Progenitor cell of endocrine pancreas (in vitro differentiated cells): ENCODE results near the gene PYGO2. TPM values are rescaled to one million over a fixed set of nuclear protein-coding genes. Genes with fewer than 3 reads are reported as not detected.
A peak's percentile ranks its signal among the peaks of the same experiment; 100 is the strongest.

ENCODE experiments used
- DNase-seq: peaks from one replicate; pipeline ENCODE4 v3.0.0; 2021; ENCODE audit warnings: low spot score; ENCODE audit not compliant: unreplicated experiment
- H3K27ac Mint-ChIP-seq: 2 replicates; pipeline ENCODE4 v1.8.0; 2021; ENCODE audit warnings: mild to moderate bottlenecking, moderate library complexity, mixed read lengths
- H3K27me3 Mint-ChIP-seq: 2 replicates; pipeline ENCODE4 v1.8.0; 2021; ENCODE audit warnings: mixed read lengths
- H3K36me3 Mint-ChIP-seq: 2 replicates; pipeline ENCODE4 v1.8.0; 2022; ENCODE audit warnings: mixed read lengths; ENCODE audit not compliant: insufficient read depth
- H3K4me1 Mint-ChIP-seq: 2 replicates; pipeline ENCODE4 v1.8.0; 2021; ENCODE audit warnings: low read depth, mixed read lengths
- H3K4me3 Mint-ChIP-seq: 2 replicates; pipeline ENCODE4 v1.8.0; 2021; ENCODE audit warnings: low read depth, mild to moderate bottlenecking, moderate library complexity, mixed read lengths
- H3K9me3 Mint-ChIP-seq: 2 replicates; pipeline ENCODE4 v1.8.0; 2021; ENCODE audit warnings: low read depth, mixed read lengths
- CTCF ChIP-seq: fragments of 200-600 bp; sonication (generic); IDR thresholded peaks from one replicate; pipeline ENCODE4 v1.5.0; 2021; ENCODE audit warnings: antibody characterized with exemption, mild to moderate bottlenecking; ENCODE audit not compliant: unreplicated experiment
- total RNA-seq: library from RNA; stranded (reverse); gene quantifications from 2 replicates; pipeline ENCODE4 v1.2.1, GENCODE V29; 2021

The PYGO2 gene
- total RNA-seq, 1 donor from 2014 or later: 52.7 TPM

- DNase-seq: no peak
- no peaks in the 10 kb centered on the region for H3K9me3 Mint-ChIP-seq
These were observed 42.9 kb upstream of the PYGO2 start for GRCh38 chr1:155004352-155005075.

GRCh38 chr1:155003766-155004351 lies 42.3 kb upstream of the PYGO2 start:
- Mint-ChIP-seq H3K36me3 (no peaks in the 10 kb centered on the region), H3K4me1 (peaks cover 19% of the 10 kb centered on the region), H3K27ac (peak overlapping the region; percentile 91), H3K4me3 (peak overlapping the region; percentile 98), H3K9me3 (no peaks in the 10 kb centered on the region), H3K27me3 (no peaks in the 10 kb centered on the region)
- peak; percentile 3 for TF ChIP-seq CTCF
- DNase-seq: no peak

More at GRCh38 chr1:155004352-155005075, 42.9 kb upstream of the PYGO2 start:
- TF ChIP-seq CTCF: no peak
- H3K27me3 Mint-ChIP-seq: no peaks in the 10 kb centered on the region
- H3K4me3 Mint-ChIP-seq: peak overlapping the region; percentile 98
- peaks cover 18% of the 10 kb centered on the region for H3K4me1 Mint-ChIP-seq
- H3K36me3 Mint-ChIP-seq: no peaks in the 10 kb centered on the region
- peak overlapping the region; percentile 85 for H3K27ac Mint-ChIP-seq

- Mint-ChIP-seq H3K27me3 (no peaks in the 10 kb centered on the region), H3K4me3 (peak overlapping the region; percentile 98), H3K36me3 (no peaks in the 10 kb centered on the region), H3K9me3 (no peaks in the 10 kb centered on the region), H3K4me1 (peaks cover 17% of the 10 kb centered on the region), H3K27ac (peak overlapping the region; percentile 96)
- peak; percentile 5 for TF ChIP-seq CTCF
- no peak for DNase-seq
These were observed 41.7 kb upstream of the PYGO2 start for GRCh38 chr1:155003227-155003765.

GRCh38 chr1:155002464-155003226 lies 41.1 kb upstream of the PYGO2 start, which contains the start of gene ZBTB7B:
Gene ZBTB7B (plus strand): TSS chr1:155002802. CDS start chr1:155014661, 11,859 bp downstream.
- H3K4me3 Mint-ChIP-seq: peak within 1 kb of the TSS; percentile 98
- TF ChIP-seq CTCF: no peak

More at GRCh38 chr1:155002464-155003226, 41.1 kb upstream of the PYGO2 start, which contains the start of gene ZBTB7B:
- no peaks in the 10 kb centered on the region for H3K27me3 Mint-ChIP-seq
- H3K27ac Mint-ChIP-seq: peak within 1 kb of the TSS; percentile 96
- H3K4me1 Mint-ChIP-seq: peaks cover 17% of the 10 kb centered on the region
- H3K9me3 Mint-ChIP-seq: no peaks in the 10 kb centered on the region
- no peak for DNase-seq
- H3K36me3 Mint-ChIP-seq: no peaks in the 10 kb centered on the region
